ENCODE measurements around the gene NTNG1.

DNA sequence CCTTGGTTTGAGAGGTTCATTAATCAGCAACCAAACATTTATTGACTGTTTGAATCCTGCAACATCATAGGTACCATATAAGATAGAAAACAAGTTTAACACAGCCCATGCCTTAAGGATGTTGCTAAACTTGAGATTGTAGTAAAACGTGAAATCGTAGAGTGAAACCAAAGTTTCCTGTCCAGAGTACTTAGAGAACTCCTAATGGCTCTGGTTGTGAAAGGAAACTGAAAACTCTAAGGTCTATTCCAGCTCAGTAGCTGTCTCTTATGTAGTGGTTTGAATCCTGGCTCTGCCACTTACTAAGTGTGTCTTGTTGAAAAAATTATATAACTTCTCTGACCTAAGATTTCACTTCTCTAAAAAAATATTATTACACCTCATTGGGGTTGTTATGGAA is 310.9 kb downstream of the NTNG1 start:
- TF ChIP-seq POLR2AphosphoS5 (IDR thresholded peaks at IDR 0.05; ENCODE audit: low read depth, low read length) = no peak
- TF ChIP-seq ZNF274 (IDR thresholded peaks at IDR 0.05; ENCODE audit: borderline replicate concordance, extremely low read depth, low read length) = no peak
- TF ChIP-seq CHD2 (IDR thresholded peaks at IDR 0.05; ENCODE audit: low read length) = no peak
- TF ChIP-seq, protein P1, sequence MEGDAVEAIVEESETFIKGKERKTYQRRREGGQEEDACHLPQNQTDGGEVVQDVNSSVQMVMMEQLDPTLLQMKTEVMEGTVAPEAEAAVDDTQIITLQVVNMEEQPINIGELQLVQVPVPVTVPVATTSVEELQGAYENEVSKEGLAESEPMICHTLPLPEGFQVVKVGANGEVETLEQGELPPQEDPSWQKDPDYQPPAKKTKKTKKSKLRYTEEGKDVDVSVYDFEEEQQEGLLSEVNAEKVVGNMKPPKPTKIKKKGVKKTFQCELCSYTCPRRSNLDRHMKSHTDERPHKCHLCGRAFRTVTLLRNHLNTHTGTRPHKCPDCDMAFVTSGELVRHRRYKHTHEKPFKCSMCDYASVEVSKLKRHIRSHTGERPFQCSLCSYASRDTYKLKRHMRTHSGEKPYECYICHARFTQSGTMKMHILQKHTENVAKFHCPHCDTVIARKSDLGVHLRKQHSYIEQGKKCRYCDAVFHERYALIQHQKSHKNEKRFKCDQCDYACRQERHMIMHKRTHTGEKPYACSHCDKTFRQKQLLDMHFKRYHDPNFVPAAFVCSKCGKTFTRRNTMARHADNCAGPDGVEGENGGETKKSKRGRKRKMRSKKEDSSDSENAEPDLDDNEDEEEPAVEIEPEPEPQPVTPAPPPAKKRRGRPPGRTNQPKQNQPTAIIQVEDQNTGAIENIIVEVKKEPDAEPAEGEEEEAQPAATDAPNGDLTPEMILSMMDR (IDR thresholded peaks at IDR 0.05; ENCODE audit: control extremely low read depth in 1 of 3, insufficient read depth in 1 of 3, low read depth in 1 of 3, low read length in 3 of 3) = no peak
- TF ChIP-seq EP300 (IDR thresholded peaks at IDR 0.05; ENCODE audit: borderline replicate concordance in 1 of 2, low read depth in 2 of 2, low read length in 2 of 2) = no peak
- TF ChIP-seq CEBPB (IDR thresholded peaks at IDR 0.05; ENCODE audit: low read depth, low read length) = no peak
- TF ChIP-seq SP2 (IDR thresholded peaks at IDR 0.05; ENCODE audit: low read length) = no peak
